ENCODE measurements around the gene CKMT1A.
"Not testable (repeated sequence)": the region's sequence is repeated elsewhere in the genome, so short reads cannot be mapped to it uniquely, and the experiment has no call there.

- TF ChIP-seq POLR2A (IDR thresholded peaks at IDR 0.05; ENCODE audit: low read length); GATA1 (IDR thresholded peaks at IDR 0.05; ENCODE audit: low read depth, low read length): not testable (repeated sequence)
These were observed 30.3 kb upstream of the CKMT1A start for GRCh38 chr15:43663333-43663732.
